HCT116 (cell line): ENCODE measurements around the gene PGLYRP4. TPM values are rescaled to one million over a fixed set of nuclear protein-coding genes. Genes with fewer than 3 reads are reported as not detected.

Source experiments
- ATAC-seq: fragments of 200-7000 bp; cut with Tn5 transposase; 2 replicates; pipeline ENCODE4 v1.9.1; 2020; ENCODE audit warnings: mild to moderate bottlenecking, moderate library complexity
- BruUV-seq: library from RNA; stranded (reverse); fragments of 400-500 nt; replicated peaks from 2 replicates; lab custom pipeline; 2021; lab: Mats Ljungman, UMichigan
- CTCF ChIA-PET: fragments of 300-600 bp; sonication (Branson Sonifier 250); formaldehyde crosslinking; loops from one replicate; lab custom pipeline; 2021; ENCODE audit warnings: antibody characterized with exemption; lab: Charles Lee
- POLR2A ChIA-PET: fragments of 300-600, 350-600 bp; sonication (Branson Sonifier 250); formaldehyde crosslinking; loops from one replicate; lab custom pipeline; 2021; ENCODE audit warnings: antibody characterized with exemption; lab: Charles Lee
- RAD21 ChIA-PET, 2 experiments: fragments of 300-600 bp; sonication (Branson Sonifier 250); formaldehyde crosslinking; loops; one replicate each; lab custom pipeline; 2023; ENCODE audit warnings: low total read pairs in 2 of 2; ENCODE audit not compliant: uncharacterized antibody in 2 of 2, unreplicated experiment in 2 of 2, low non-redundant PET in 1 of 2; lab: Charles Lee
- DNase-seq: peaks from one replicate; pipeline ENCODE4 v3.0.0-alpha.2; 2010; ENCODE audit warnings: low read depth, low spot score
- H2AFZ ChIP-seq: fragments of 200-600 bp; shearing (Covaris generic), sonication (generic); 2 replicates; pipeline ENCODE4 v1.6.1; 2017; ENCODE audit warnings: low read depth, mixed run types, mixed read lengths, antibody characterized with exemption, low read length; ENCODE audit not compliant: poor library complexity, severe bottlenecking
- H3K27ac ChIP-seq: 2 replicates; pipeline ENCODE4 v1.5.1; 2012; ENCODE audit warnings: low read depth, low read length
- H3K27me3 ChIP-seq: fragments of 200-600 bp; sonication (generic); 2 replicates; pipeline ENCODE4 v1.6.1; 2016; ENCODE audit warnings: mixed run types, low read length, mixed read lengths; ENCODE audit not compliant: insufficient read depth
- H3K36me3 ChIP-seq, 2 experiments: fragments of 200-500 bp in 1 of 2; fragments of 200-600 bp in 1 of 2; sonication (Bioruptor generic) in 1 of 2; sonication (generic) in 1 of 2; 2 replicates each; pipeline versions ENCODE4 v1.5.1 to v1.6.1; 2014 to 2016; ENCODE audit warnings: low read length in 2 of 2, inconsistent platforms in 1 of 2, mixed read lengths in 1 of 2, mixed run types in 1 of 2; ENCODE audit not compliant: insufficient read depth in 2 of 2, control insufficient read depth in 1 of 2
- H3K4me1 ChIP-seq, 2 experiments: fragments of 200-600 bp in 1 of 2; sonication (generic) in 1 of 2; 2 replicates each; pipeline versions ENCODE4 v1.5.1 to v1.6.1; 2012 to 2017; ENCODE audit warnings: low read length in 2 of 2, inconsistent platforms in 1 of 2, mild to moderate bottlenecking in 1 of 2, mixed read lengths in 1 of 2, mixed run types in 1 of 2, moderate library complexity in 1 of 2; ENCODE audit not compliant: insufficient read depth in 2 of 2, control insufficient read depth in 1 of 2
- H3K4me2 ChIP-seq: fragments of 200-600 bp; sonication (generic); 2 replicates; pipeline ENCODE4 v1.6.1; 2017; ENCODE audit warnings: mixed run types, low read length, mixed read lengths
- H3K4me3 ChIP-seq, 2 experiments: fragments of 200-600 bp in 1 of 2; sonication (generic) in 1 of 2; replicated peaks in 1 of 2; 2 replicates each; pipeline ENCODE4 v1.5.1; 2011 to 2016; ENCODE audit warnings: low read length in 2 of 2, control low read depth in 1 of 2, low read depth in 1 of 2, mild to moderate bottlenecking in 1 of 2, mixed read lengths in 1 of 2, mixed run types in 1 of 2
- H3K79me2 ChIP-seq: fragments of 200-600 bp; sonication (generic); 2 replicates; pipeline ENCODE4 v1.6.1; 2017; ENCODE audit warnings: mild to moderate bottlenecking, mixed run types, low read length, moderate library complexity, mixed read lengths; ENCODE audit not compliant: insufficient read depth
- H3K9ac ChIP-seq: fragments of 200-600 bp; sonication (generic); 2 replicates; pipeline ENCODE4 v1.6.1; 2016; ENCODE audit warnings: low read length, mixed read lengths
- H3K9me2 ChIP-seq: fragments of 200-600 bp; sonication (generic), shearing (Covaris generic); 2 replicates; pipeline ENCODE4 v1.6.1; 2017; ENCODE audit warnings: mixed run types, mild to moderate bottlenecking, moderate library complexity; ENCODE audit not compliant: insufficient read depth
- H3K9me3 ChIP-seq, 2 experiments: fragments of 200-500 bp in 1 of 2; fragments of 200-600 bp in 1 of 2; sonication (Bioruptor generic) in 1 of 2; sonication (generic) in 1 of 2; 2 replicates each; pipeline ENCODE4 v1.6.1; 2014 to 2017; ENCODE audit warnings: low read length in 2 of 2, mixed read lengths in 2 of 2, inconsistent platforms in 1 of 2, low read depth in 1 of 2, mild to moderate bottlenecking in 1 of 2, mixed run types in 1 of 2, moderate library complexity in 1 of 2; ENCODE audit not compliant: control insufficient read depth in 1 of 2, insufficient read depth in 1 of 2
- H4K20me1 ChIP-seq: fragments of 200-600 bp; sonication (generic), shearing (Covaris generic); 2 replicates; pipeline ENCODE4 v1.6.1; 2017; ENCODE audit warnings: mixed run types, mild to moderate bottlenecking, moderate library complexity; ENCODE audit not compliant: insufficient read depth
- CBX3 ChIP-seq: IDR thresholded peaks from 2 replicates; pipeline ENCODE4 v1.6.1; 2012; ENCODE audit warnings: low read depth
- CEBPB ChIP-seq: IDR thresholded peaks from 2 replicates; pipeline ENCODE4 v1.6.1; 2012; ENCODE audit warnings: low read depth
- CTCF ChIP-seq, 3 experiments: fragments of 200-600 bp in 1 of 3; sonication (generic) in 1 of 3; IDR thresholded peaks in 2 of 3; conservative IDR thresholded peaks in 1 of 3; 2 replicates each; pipeline ENCODE4 v1.5.1; 2012 to 2017; ENCODE audit warnings: low read depth in 2 of 3, low read length in 2 of 3, antibody characterized with exemption in 1 of 3, borderline replicate concordance in 1 of 3, control low read depth in 1 of 3, mild to moderate bottlenecking in 1 of 3, mixed read lengths in 1 of 3, mixed run types in 1 of 3, moderate library complexity in 1 of 3; ENCODE audit not compliant: insufficient read depth in 1 of 3
- ELF1 ChIP-seq: IDR thresholded peaks from 2 replicates; pipeline ENCODE4 v1.6.1; 2012; ENCODE audit warnings: low read depth, borderline replicate concordance
- EZH2 ChIP-seq: fragments of 200-600 bp; sonication (generic); IDR thresholded peaks from 2 replicates; pipeline ENCODE4 v1.6.1; 2017; ENCODE audit warnings: antibody characterized with exemption, mixed run types
- EZH2phosphoT487 ChIP-seq: fragments of 200-600 bp; IDR thresholded peaks from 2 replicates; pipeline ENCODE4 v1.6.1; 2018; ENCODE audit warnings: antibody characterized with exemption, borderline replicate concordance
- JUND ChIP-seq: IDR thresholded peaks from 2 replicates; pipeline ENCODE4 v1.6.1; 2012
- POLR2A ChIP-seq: IDR thresholded peaks from 2 replicates; pipeline ENCODE4 v1.7.0; 2011; ENCODE audit warnings: borderline replicate concordance; ENCODE audit not compliant: insufficient read depth, insufficient read length; ENCODE audit errors: extremely low read depth
- POLR2AphosphoS5 ChIP-seq: IDR thresholded peaks from 2 replicates; pipeline ENCODE4 v1.6.1; 2011; ENCODE audit warnings: mild to moderate bottlenecking, low read depth, low read length, moderate library complexity
- REST ChIP-seq: IDR thresholded peaks from 2 replicates; pipeline ENCODE4 v1.6.1; 2012; ENCODE audit warnings: low read depth
- SIN3A ChIP-seq: IDR thresholded peaks from 2 replicates; pipeline ENCODE4 v1.6.1; 2012; ENCODE audit warnings: low read depth
- SP1 ChIP-seq: IDR thresholded peaks from 2 replicates; pipeline ENCODE4 v1.6.1; 2012; ENCODE audit warnings: low read depth
- SRF ChIP-seq: IDR thresholded peaks from 2 replicates; pipeline ENCODE4 v1.6.1; 2012; ENCODE audit warnings: low read depth
- YY1 ChIP-seq: IDR thresholded peaks from 2 replicates; pipeline ENCODE4 v1.6.1; 2011; ENCODE audit warnings: low read length, low read depth, moderate library complexity, mild to moderate bottlenecking; ENCODE audit not compliant: insufficient replicate concordance; ENCODE audit errors: extremely low read depth
- ZFX ChIP-seq: fragments of 450-650 bp; IDR thresholded peaks from 2 replicates; pipeline ENCODE4 v1.6.1; 2017
- intact Hi-C: fragments of 100-400 bp; cut with micrococcal nuclease; formaldehyde crosslinking; loops from 2 replicates; pipeline ENCODE4 v1.10.0; 2022
- total RNA-seq: library from RNA; stranded (reverse); gene quantifications from one replicate; pipeline ENCODE4 v1.2.1, GENCODE V29; 2021; ENCODE audit not compliant: unreplicated experiment

PGLYRP4 gene
- total RNA-seq, 1 experiment from 2014 or later = not detected

DNA sequence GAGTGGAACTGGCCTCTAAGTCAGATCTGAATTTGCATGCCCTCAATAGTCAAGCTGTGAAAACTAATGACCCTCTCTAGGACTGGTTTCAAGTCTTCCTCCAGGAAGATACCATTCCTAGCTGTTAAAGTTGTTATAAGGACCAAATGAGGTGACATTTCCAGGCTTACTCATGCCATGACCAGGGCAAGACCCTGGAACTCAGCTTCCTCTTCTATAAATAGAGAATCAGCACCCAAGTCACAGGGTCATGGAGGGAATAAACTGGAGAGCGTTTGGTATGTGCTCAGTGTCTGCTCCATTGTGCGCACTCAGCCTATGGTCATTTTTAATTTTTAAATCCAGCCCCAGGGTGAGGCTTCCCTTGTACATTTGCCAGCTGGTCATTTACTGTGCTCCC lies 11.5 kb upstream of the PGLYRP4 start:
- Histone ChIP-seq H2AFZ (no peak overlapping the region), H3K9me2 (no peaks in the 10 kb centered on the region), H3K4me3 (no peak overlapping the region), H4K20me1 (no peaks in the 10 kb centered on the region), H3K27ac (no peak overlapping the region), H3K9ac (no peak overlapping the region), H3K9me3 (no peaks in the 10 kb centered on the region), H3K4me2 (no peak overlapping the region), H3K36me3 (no peaks in the 10 kb centered on the region), H3K79me2 (no peaks in the 10 kb centered on the region), H3K4me1 (no peaks in the 10 kb centered on the region), H3K27me3 (peaks cover 14% of the 10 kb centered on the region)
- BruUV-seq = no TSS peak
- ChIA-PET CTCF (interaction anchor here (1.0 kb wide), 1 partner anchor 267 kb away, joined by 3 read pairs; the partner anchor contains the start of gene S100A13), POLR2A (no interaction called here), RAD21 (no interaction called here)
- intact Hi-C loops = no loop called here
- ATAC-seq = no peak
- no peak for DNase-seq
- TF ChIP-seq SIN3A = no peak
- no peak for TF ChIP-seq CBX3
- no peak for TF ChIP-seq JUND
- no peak for TF ChIP-seq SRF
- no peak for TF ChIP-seq EZH2phosphoT487
- no peak for TF ChIP-seq CTCF (IDR thresholded peaks at IDR 0.05 in 2 of 3, conservative IDR thresholded peaks at IDR 0.05 in 1 of 3; ENCODE audit: borderline replicate concordance in 1 of 3, insufficient read depth in 1 of 3, low read depth in 2 of 3, low read length in 2 of 3)
- no peak for TF ChIP-seq CEBPB
- TF ChIP-seq SP1 = no peak
- TF ChIP-seq ZFX = no peak
- no peak for TF ChIP-seq POLR2AphosphoS5
- no peak for TF ChIP-seq YY1
- no peak for TF ChIP-seq POLR2A
- no peak for TF ChIP-seq ELF1
- TF ChIP-seq REST = no peak
- TF ChIP-seq EZH2 = no peak
